22Rv1 (cell line): ENCODE results near the gene PPIL1.

Experiments
- CTCF ChIP-seq: fragments of 450-650 bp; IDR thresholded peaks from 2 replicates; pipeline ENCODE4 v1.5.1; 2017; ENCODE audit warnings: mild to moderate bottlenecking
- ZFX ChIP-seq: fragments of 450-650 bp; IDR thresholded peaks from 2 replicates; pipeline ENCODE4 v1.6.1; 2017; ENCODE audit warnings: antibody characterized with exemption, borderline replicate concordance

GRCh38 chr6:36807750-36808149 lies 66.9 kb downstream of the PPIL1 start:
- TF ChIP-seq CTCF, result no peak
- TF ChIP-seq ZFX, result no peak
